Urothelium cell line (cell line): ENCODE data around the gene KLHL8.

Experiments
- DNase-seq: peaks from one replicate; pipeline ENCODE4 v3.0.0; 2011; ENCODE audit warnings: low spot score, mixed read lengths
- FAIRE-seq: peaks from 2 replicates; lab custom pipeline; 2011; peaks lifted over from hg19 to GRCh38; lab: Jason Lieb, UNC

The KLHL8 gene

DNA sequence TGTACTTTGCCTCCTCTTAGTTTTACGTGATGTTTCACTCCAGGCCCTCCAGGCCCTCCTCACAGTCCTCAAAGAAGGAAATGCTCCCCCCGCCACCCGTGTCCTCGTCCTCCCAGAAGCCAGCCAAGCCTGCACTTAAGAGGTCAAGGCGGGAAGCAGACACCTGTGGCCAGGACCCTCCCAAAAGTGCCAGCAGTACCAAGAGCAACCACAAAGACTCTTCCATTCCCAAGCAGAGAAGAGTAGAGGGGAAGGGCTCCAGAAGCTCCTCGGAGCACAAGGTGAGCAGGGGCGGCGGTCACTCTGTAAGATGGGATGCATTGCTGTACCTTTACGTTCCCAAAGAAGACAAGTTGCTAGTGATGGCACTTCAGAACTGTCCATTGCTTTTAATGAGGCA lies 94.4 kb downstream of the KLHL8 start:
- FAIRE-seq, result no peak
- DNase-seq, result no peak

DNA sequence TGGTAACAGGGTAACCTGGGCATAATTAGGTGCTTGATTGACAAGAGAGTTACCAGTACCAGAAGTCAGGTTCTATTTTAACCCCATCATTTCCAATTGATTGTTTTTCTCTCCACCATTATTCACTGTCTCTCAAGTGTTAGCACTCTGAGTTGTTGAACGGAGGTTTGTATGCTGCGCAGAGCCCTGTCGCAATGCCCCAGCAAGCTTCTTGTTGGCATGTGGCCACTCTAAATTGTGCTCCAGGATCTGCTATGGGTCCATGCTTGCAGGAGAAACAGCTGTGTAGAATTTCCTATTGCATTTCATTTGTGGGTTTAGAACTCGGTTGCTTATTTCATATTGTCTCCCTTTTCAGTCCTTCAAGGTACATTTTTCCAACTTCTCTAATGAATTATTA lies 98.2 kb downstream of the KLHL8 start:
- DNase-seq, result no peak

DNA sequence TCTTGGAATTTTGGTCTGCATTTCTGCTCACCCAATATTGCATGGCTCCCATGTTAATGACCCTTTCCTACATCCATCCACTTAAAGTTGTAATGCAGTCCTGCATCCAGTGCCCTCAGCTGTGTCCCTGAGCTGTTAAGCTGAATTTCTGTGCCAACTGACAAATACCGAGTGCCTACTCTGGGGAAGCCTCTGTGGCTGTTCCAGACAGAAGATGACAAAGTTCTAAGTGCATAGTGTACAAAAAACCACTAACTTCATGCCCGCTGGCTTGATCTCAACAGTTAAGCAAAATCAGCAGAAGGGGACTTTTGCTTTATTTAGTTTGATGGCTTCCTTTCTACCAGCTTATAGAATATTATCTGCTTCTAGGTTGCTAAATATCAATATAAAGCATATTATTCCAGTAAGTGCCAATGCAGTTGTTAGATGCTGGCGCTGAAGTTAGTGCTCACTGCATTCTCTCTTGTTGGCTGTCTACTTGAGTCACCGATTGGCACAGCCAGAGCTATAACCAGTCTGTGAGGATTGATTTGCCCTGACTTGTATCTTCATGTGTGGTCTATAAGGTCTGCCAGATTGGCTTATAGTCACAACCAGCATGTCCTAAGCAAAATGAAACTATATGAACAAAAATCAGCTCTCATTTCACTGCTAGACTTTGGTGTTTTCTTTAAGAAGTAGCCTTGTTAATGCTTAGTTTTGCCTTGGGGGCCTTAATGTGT lies 98.9 kb downstream of the KLHL8 start:
- DNase-seq, result no peak

More for the DNA sequence above, 98.2 kb downstream of the KLHL8 start:
- FAIRE-seq, result no peak

DNA sequence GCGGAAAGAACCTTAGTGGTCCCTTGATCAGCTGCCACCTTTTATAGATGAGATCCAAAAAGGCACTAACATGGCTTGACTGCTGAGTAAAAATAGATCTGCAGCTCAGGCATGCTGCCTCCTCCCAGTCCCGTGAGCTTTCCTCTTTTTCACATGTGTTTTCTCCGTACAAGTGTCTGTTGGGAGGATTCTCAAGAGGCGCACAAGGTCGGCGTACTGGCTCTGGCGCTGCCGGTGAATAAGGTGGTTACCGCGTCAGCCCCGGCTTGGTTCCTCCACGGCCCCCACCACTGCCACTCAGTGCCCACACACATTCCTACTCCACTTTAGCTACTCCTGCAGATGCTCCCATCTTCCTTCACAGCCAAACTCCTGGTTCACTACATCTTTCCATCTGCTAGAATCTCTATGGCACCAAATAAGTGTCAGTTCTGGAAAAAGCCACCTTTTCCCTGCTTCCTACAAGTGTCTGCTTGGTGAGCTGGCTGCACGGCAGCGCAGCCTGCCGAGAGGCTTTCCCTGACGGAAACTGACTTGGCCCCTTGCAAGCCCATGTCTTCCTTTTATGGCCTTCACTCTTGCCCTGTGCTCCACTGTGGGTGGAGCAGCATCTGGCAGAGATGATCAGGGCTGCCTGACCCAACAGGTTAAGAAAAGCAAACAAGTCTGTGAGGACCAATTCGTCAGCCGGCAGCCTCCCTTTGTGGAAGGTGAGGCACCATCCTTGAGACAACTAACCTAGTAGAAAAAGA lies 99.8 kb downstream of the KLHL8 start:
- DNase-seq, result no peak
- FAIRE-seq, result no peak

More for the DNA sequence above, 98.9 kb downstream of the KLHL8 start:
- no peak for FAIRE-seq

DNA sequence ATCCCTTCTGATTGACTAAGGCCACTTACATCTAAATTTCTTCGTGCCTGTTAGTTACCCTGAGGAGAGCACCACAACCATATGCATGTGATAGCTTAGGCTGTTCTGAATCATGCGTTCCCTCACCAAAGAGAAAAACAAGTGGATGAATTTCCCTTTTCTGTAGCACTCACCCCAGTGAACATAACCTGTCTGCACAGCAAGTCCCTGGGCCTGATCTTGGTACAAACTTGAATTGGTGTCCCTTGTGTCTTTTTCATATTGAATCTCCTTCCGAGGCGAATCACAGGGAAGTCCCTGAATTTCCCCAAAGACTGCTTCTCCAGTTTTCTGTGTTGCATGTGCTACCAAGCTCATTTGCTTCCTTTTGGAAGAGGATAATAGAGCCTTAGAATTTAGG lies 100.4 kb downstream of the KLHL8 start:
- DNase-seq (no peak), FAIRE-seq (no peak)

DNA sequence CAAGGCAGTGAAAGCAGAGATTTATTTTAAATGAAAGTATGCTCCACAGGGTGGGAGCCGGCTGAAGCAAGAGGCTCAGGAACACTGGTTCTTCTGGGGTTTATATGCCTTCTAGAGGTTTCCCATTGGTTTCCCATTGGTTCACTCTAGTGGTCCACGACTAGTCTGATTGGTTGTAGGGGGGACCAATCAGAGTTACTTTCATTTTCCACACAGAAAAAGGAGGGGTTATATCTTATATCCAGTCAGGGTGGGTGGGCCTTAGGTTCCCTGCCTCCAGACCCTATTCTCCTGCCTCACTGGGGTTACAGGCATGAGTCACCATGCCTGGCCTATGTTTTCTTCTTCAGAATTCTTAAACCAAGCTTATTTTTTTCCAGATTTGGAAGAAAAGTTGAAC lies 101.6 kb downstream of the KLHL8 start:
- DNase-seq, result no peak
- no peak for FAIRE-seq

DNA sequence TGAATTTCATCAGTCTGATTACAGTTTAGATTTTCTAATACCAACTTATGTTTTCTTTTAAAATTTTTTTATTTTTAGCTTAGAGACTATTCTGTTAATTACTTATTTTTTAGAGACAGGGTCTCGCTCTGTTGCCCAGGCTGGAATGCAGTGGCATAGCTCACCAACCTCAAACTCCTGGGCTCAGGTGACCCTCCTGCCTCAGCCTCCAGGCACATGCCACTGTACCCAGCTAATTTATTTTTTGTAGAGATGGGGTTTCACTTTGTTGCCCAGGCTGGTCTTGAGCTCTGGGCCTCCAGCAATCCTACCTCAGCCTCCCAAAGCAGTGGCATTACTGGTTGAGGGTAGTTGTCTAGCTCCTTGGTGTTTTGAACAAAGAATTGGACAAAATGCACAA lies 102.0 kb downstream of the KLHL8 start:
- DNase-seq (no peak), FAIRE-seq (no peak)

DNA sequence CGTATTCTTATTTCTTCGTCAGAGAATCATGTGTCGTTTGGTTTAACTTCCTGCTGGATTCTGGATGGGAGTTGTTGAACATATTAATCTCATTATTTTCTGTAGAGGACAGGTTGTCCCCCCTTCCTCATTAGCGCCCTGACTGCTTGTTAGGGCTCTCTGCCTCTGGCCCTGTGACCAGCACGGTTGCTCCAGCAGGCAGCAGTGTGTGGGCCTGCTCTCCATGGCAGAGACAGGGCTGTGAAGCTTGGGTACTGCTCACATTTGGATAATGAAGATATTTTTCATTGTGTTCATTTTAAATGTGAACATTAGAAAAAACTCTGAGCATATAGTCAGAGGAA lies 102.7 kb downstream of the KLHL8 start:
- FAIRE-seq, result no peak
- no peak for DNase-seq

DNA sequence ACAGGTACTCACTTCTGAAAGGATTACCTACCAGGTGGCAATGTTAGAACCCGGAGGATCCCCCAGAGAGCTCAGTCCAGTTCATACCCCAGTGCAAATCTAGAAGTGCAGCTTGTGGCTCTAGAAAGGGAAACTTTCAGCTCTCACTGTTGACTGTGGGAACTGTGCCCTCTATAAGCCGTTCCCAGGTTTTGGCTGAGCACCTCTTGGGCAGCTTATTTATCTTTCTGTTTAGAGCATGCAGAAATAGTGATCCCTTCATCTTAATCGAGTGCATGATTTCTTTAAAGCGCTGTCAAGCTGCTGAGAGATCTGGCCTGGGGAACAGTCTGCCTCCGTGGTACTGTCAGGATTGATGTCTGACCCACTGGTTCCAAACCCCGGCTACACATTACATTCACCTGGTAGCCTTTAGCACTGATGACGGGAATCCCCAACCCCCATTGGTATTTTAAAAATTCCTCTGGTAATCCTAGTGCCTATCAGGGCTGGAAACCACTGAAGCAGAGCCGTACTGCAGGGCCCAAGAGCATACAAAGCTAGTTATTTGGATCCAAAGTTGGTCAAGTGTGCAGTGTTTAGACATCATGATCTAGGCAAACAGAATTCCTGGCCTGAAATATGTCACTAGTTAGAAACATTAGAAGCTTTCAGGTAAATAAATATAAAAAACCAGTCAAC lies 103.2 kb downstream of the KLHL8 start:
- FAIRE-seq (no peak), DNase-seq (no peak)

DNA sequence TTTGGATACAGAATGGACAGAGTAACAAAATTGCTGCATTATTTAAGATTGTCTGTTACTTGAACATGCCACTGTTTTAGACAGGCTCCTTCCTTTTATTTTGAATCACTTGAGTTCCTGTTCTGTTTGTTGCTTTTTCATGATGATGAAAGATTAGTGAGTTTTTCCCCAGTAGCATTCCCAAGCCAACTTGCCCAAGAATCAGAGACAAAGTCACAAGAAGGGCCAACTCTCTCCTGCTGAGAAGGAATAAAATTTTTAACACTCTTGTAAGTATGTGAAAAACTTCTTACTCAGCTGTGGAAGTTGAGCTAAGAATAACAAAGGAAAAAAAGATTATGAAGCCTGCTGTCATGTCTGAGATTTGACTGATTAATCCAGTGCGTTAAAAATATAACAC lies 104.2 kb downstream of the KLHL8 start:
- FAIRE-seq (no peak), DNase-seq (no peak)

DNA sequence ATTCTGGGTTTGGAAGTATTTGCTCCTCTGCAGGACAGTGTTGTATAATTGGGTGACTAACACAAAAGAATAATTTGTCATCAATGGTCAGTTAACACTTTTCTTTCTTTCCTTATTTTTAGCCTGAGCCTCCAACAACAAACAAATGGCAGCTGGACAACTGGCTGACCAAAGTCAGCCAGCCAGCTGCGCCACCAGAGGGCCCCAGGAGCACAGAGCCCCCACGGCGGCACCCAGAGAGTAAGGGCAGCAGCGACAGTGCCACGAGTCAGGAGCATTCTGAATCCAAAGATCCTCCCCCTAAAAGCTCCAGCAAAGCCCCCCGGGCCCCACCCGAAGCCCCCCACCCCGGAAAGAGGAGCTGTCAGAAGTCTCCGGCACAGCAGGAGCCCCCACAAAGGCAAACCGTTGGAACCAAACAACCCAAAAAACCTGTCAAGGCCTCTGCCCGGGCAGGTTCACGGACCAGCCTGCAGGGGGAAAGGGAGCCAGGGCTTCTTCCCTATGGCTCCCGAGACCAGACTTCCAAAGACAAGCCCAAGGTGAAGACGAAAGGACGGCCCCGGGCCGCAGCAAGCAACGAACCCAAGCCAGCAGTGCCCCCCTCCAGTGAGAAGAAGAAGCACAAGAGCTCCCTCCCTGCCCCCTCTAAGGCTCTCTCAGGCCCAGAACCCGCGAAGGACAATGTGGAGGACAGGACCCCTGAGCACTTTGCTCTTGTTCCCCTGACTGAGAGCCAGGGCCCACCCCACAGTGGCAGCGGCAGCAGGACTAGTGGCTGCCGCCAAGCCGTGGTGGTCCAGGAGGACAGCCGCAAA lies 106.0 kb downstream of the KLHL8 start:
- FAIRE-seq (no peak), DNase-seq (no peak)

DNA sequence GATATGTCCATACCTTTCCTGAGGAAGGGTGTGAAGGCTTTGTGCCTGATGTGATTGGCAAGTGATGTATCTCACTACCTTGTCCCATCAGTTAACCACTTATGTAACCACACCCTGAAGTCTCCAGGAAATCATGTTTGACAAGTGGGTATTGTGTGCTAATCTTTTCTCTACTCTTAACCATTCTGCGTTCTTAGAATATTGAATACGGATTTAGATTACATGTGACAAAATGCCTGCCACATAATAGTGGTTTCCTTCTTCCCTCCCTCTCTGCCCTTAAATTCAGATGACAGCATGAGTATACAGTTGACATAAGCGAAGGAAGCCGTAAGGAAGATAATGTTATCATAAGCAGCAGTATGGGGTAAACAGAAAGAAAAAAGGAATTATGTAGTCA lies 108.4 kb downstream of the KLHL8 start:
- DNase-seq (no peak), FAIRE-seq (no peak)
